Heart right ventricle (tissue), 16 donors: ENCODE measurements around the gene KHSRP. TPM values are rescaled to one million over a fixed set of nuclear protein-coding genes. Genes with fewer than 3 reads are reported as not detected.

Experiments used
- ATAC-seq, 8 donors: fragments of 200-7000 bp; cut with Tn5 transposase; one replicate each; pipeline ENCODE4 v1.9.1; 2020; ENCODE audit warnings: mild to moderate bottlenecking in 8 of 8, moderate library complexity in 8 of 8, moderate number of reproducible peaks in 1 of 8
- DNase-seq, 2 donors: peaks; one replicate each; pipeline ENCODE4 v3.0.0-alpha.2; 2020
- H3K27ac ChIP-seq, 10 donors: fragments of 200-600 bp; sonication (generic) in 2 of 10; one replicate each; pipeline versions ENCODE4 v1.5.0 to v1.8.0; 2020 to 2022; ENCODE audit warnings: mild to moderate bottlenecking in 3 of 10
- H3K27me3 ChIP-seq, 7 donors: fragments of 200-600 bp; one replicate each; pipeline ENCODE4 v1.8.0; 2021 to 2022; ENCODE audit warnings: mild to moderate bottlenecking in 2 of 7
- H3K36me3 ChIP-seq, 9 donors: fragments of 200-600 bp; sonication (generic) in 1 of 9; one replicate each; pipeline versions ENCODE4 v1.5.0 to v1.8.0; 2020 to 2022; ENCODE audit warnings: mild to moderate bottlenecking in 2 of 9
- H3K4me1 ChIP-seq, 9 donors: fragments of 200-600 bp; sonication (generic) in 1 of 9; one replicate each; pipeline versions ENCODE4 v1.5.0 to v1.8.0; 2020 to 2022; ENCODE audit warnings: mild to moderate bottlenecking in 4 of 9
- H3K4me3 ChIP-seq, 10 donors: fragments of 200-600 bp; sonication (generic) in 2 of 10; one replicate each; pipeline versions ENCODE4 v1.5.0 to v1.8.0; 2020 to 2022; ENCODE audit warnings: mild to moderate bottlenecking in 7 of 10, moderate library complexity in 2 of 10
- H3K9me3 ChIP-seq, 11 donors: fragments of 200-600 bp in 10 of 11; sonication (generic) in 2 of 11; one replicate each; pipeline versions ENCODE4 v1.5.0 to v1.8.0; 2013 to 2022; ENCODE audit warnings: mild to moderate bottlenecking in 2 of 11, control low read depth in 1 of 11, moderate library complexity in 1 of 11
- WGBS, 2 donors: extraction: QIAGEN DNeasy Blood & Tissue Kit; methylation state at CpG; one replicate each; pipeline ENCODE4 v1.1.7; 2013; ENCODE audit warnings: inconsistent platforms in 1 of 2; 5-methylcytosine and 5-hydroxymethylcytosine counted together
- intact Hi-C, 10 donors: fragments of 100-400 bp; cut with DNase I; formaldehyde crosslinking; loops; one replicate each; pipeline versions ENCODE4 v1.11.1 to v1.14.2; 2022
- polyA plus RNA-seq, 2 donors: library from polyadenylated mRNA; stranded (reverse); fragments of 200-250 nt; gene quantifications; one replicate each; pipeline ENCODE4 v1.2.3, GENCODE V29; 2013
- total RNA-seq, 10 donors: library from RNA; stranded (reverse); fragmentation: NEBNext Ultra II Directional in 3 of 10; extraction: Animal tissue kit (Norgen Biotek cat#: 25700) in 3 of 10; gene quantifications; one replicate each; pipeline versions ENCODE4 v1.2.1 to v1.2.4, GENCODE V29; 2021 to 2023
- TF ChIP-seq, protein P1 (sequence below), 9 donors: fragments of 200-600 bp; sonication (generic) in 2 of 9; IDR thresholded peaks; one replicate each; pipeline versions ENCODE4 v1.5.0 to v1.8.0; 2021 to 2022; ENCODE audit warnings: antibody characterized with exemption in 9 of 9, mild to moderate bottlenecking in 5 of 9, moderate library complexity in 1 of 9
- donor health status: Arrhythmogenic right ventricular cardiomyopathy.
- donor health status: ischemic (EF 13 %, LVEDD 7.1; RV severe dilation, severe dysfunction).
- donor health status: healthy with polysubstance abuse.
- donor health status: DM: no; HTN: yes; CAD: no.
- donor health status: DM: no; HTN: no; CAD: no.
- donor health status: ischemic (EF 25% LVEDD 6.9; RV normal size, moderate dysfunction).
- donor health status: ischemic (EF 25% LVEDD 5.7; RV mildly dilated, moderate dysfunction).
- donor health status: healthy.
- donor health status: DM: yes; HTN: yes; CAD: no.
- donor health status: Ischemic cardiomyopathy.
- donor health status: ischemic (EF 35%, LVEDD 5.7; RV mildly dilated, moderate dysfunction).
- donor health status: nonischemic (EF 11% LVEDD 7.7; RV severe dilation, severe dysfunction).
- donor health status: DM: yes; HTN: yes; CAD: no.
- donor health status: PGD.
- donor health status: ischemic (EF 29% LVEDD 5.4; RV normal size, mild dysfunction).
- donor health status: nonischemic (EF 23%, LVEDD 6.1; RV moderate dilation, normal function).

The KHSRP gene
- total and polyA plus RNA-seq, 12 donors: 50.9 to 125 (median 86.4) TPM

DNA sequence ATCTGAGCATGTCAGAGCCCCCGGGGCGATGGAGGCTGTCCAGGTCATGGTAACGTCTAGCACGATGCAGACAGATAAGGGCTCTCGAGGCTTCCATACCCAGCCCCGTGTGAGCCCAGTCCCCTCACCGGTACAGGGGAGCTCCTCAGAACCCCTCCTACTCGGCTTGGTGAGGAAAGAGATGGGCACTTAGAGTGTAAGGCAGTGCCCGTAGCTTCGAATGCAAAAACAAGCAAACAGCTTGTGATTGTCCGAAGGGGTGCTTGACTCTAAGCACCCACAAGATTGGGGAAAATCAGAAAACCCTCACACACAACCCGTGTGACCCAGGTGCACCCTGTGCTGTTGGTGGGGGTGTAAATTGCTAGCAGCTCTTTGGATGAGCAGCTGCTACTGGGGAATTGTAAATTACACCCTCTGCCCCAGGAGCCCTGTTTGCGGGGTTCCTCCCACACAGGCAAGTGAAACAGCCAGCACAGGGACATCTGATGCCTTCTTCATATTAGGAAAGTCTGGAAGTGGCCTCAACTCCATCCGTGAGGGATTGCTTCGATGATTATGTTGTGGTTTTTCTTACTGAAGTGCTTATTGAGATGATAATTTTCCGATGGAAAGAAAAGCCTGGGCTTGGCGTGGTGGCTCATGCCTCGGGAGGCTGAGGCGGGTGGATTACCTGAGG lies 48.0 kb downstream of the KHSRP start:
- intact Hi-C loops: loop anchor here in 2 of 10 donors (10.0 kb wide), 2 partner anchors 48 to 358 kb away; partner anchors contain the start of genes GPR108 (in 1 of the 2), KHSRP (in 1 of the 2) and TRIP10 (in 1 of the 2)
- no peak for DNase-seq
- Histone ChIP-seq H3K27ac (peak overlapping the region in 1 of 10 donors; percentile 36), H3K4me1 (peaks cover 0 to 26% (median 8%) of the 10 kb centered on the region in 9 donors), H3K4me3 (no peak overlapping the region), H3K36me3 (peaks cover 5 to 53% (median 31%) of the 10 kb centered on the region in 9 donors), H3K27me3 (no peaks in the 10 kb centered on the region), H3K9me3 (peaks cover 0 to 10% (median 0%) of the 10 kb centered on the region in 11 donors)
- 75 to 76% methylated on average over 19 of the region's 19 CpGs for WGBS, 2 donors
- TF ChIP-seq, protein P1, sequence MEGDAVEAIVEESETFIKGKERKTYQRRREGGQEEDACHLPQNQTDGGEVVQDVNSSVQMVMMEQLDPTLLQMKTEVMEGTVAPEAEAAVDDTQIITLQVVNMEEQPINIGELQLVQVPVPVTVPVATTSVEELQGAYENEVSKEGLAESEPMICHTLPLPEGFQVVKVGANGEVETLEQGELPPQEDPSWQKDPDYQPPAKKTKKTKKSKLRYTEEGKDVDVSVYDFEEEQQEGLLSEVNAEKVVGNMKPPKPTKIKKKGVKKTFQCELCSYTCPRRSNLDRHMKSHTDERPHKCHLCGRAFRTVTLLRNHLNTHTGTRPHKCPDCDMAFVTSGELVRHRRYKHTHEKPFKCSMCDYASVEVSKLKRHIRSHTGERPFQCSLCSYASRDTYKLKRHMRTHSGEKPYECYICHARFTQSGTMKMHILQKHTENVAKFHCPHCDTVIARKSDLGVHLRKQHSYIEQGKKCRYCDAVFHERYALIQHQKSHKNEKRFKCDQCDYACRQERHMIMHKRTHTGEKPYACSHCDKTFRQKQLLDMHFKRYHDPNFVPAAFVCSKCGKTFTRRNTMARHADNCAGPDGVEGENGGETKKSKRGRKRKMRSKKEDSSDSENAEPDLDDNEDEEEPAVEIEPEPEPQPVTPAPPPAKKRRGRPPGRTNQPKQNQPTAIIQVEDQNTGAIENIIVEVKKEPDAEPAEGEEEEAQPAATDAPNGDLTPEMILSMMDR (IDR thresholded peaks at IDR 0.05): no peak
- ATAC-seq: no peak

GRCh38 chr19:6375411-6376010 lies 49.1 kb downstream of the KHSRP start, which contains the start of gene PSPN:
Gene PSPN (minus strand): TSS chr19:6375933. CDS start chr19:6375849, 84 bp downstream.
- intact Hi-C loops: loop anchor here in 2 of 10 donors (10.0 kb wide), 2 partner anchors 49 to 359 kb away; partner anchors contain the start of genes GPR108 (in 1 of the 2), KHSRP (in 1 of the 2) and TRIP10 (in 1 of the 2)
- TF ChIP-seq, protein P1 (IDR thresholded peaks at IDR 0.05): no peak
- 88 to 90% methylated on average over 25 of the region's 25 CpGs for WGBS, 2 donors
- Histone ChIP-seq H3K27me3 (no peaks in the 10 kb centered on the region), H3K4me3 (no peak within 1 kb of the TSS), H3K36me3 (peaks cover 2 to 42% (median 20%) of the 10 kb centered on the region in 9 donors), H3K27ac (peak within 1 kb of the TSS in 1 of 10 donors; percentile 36), H3K9me3 (peaks cover 0 to 9% (median 0%) of the 10 kb centered on the region in 11 donors), H3K4me1 (peaks cover 0 to 26% (median 8%) of the 10 kb centered on the region in 9 donors)
- ATAC-seq (no peak), DNase-seq (no peak)

- no peak overlapping the region for H3K4me3 ChIP-seq
- H3K4me1 ChIP-seq: peaks cover 0 to 26% (median 8%) of the 10 kb centered on the region in 9 donors
- H3K27me3 ChIP-seq: no peaks in the 10 kb centered on the region
- peaks cover 0 to 35% (median 13%) of the 10 kb centered on the region in 9 donors for H3K36me3 ChIP-seq
- intact Hi-C loops: loop anchor here in 2 of 10 donors (10.0 kb wide), 2 partner anchors 50 to 360 kb away; partner anchors contain the start of genes GPR108 (in 1 of the 2), KHSRP (in 1 of the 2) and TRIP10 (in 1 of the 2)
- 91 to 92% methylated on average over 29 of the region's 29 CpGs for WGBS, 2 donors
- no peak for DNase-seq
- H3K27ac ChIP-seq: no peak overlapping the region
- no peak for ATAC-seq
- peaks cover 0 to 4% (median 0%) of the 10 kb centered on the region in 11 donors for H3K9me3 ChIP-seq
- TF ChIP-seq, protein P1 (IDR thresholded peaks at IDR 0.05): no peak
These were observed 49.8 kb downstream of the KHSRP start for GRCh38 chr19:6374711-6375410.
